Karpas-422 (cell line): Measurements from ENCODE around the gene MIB2. TPM values are rescaled to one million over a fixed set of nuclear protein-coding genes. Genes with fewer than 3 reads are reported as not detected.
"Not testable (repeated sequence)": the region's sequence is repeated elsewhere in the genome, so short reads cannot be mapped to it uniquely, and the experiment has no call there.

Experiments
- DNase-seq: peaks from one replicate; pipeline ENCODE4 v3.0.0-alpha.2; 2015
- H2AFZ ChIP-seq: fragments of 200-600 bp; sonication (generic); 2 replicates; pipeline ENCODE4 v1.6.1; 2014; ENCODE audit warnings: antibody characterized with exemption, low read length, mixed read lengths
- H3K27ac ChIP-seq: fragments of 200-600 bp; sonication (generic); 2 replicates; pipeline ENCODE4 v1.5.1; 2014; ENCODE audit warnings: mild to moderate bottlenecking, low read length, moderate library complexity
- H3K27me3 ChIP-seq: fragments of 200-600 bp; sonication (generic); 2 replicates; pipeline ENCODE4 v1.6.1; 2014; ENCODE audit warnings: low read length, mixed read lengths
- H3K36me3 ChIP-seq: fragments of 200-600 bp; sonication (generic); 2 replicates; pipeline ENCODE4 v1.6.1; 2014; ENCODE audit warnings: low read length, mixed read lengths; ENCODE audit not compliant: insufficient read depth
- H3K4me1 ChIP-seq: fragments of 200-600 bp; sonication (generic); 2 replicates; pipeline ENCODE4 v1.6.1; 2014; ENCODE audit warnings: mild to moderate bottlenecking, low read length, mixed read lengths
- H3K4me2 ChIP-seq: fragments of 200-600 bp; sonication (generic); 2 replicates; pipeline ENCODE4 v1.6.1; 2014; ENCODE audit warnings: low read length, low read depth, mild to moderate bottlenecking; ENCODE audit not compliant: poor library complexity, severe bottlenecking
- H3K4me3 ChIP-seq: fragments of 200-600 bp; sonication (generic); 2 replicates; pipeline ENCODE4 v1.5.1; 2014; ENCODE audit warnings: mild to moderate bottlenecking, antibody characterized with exemption, low read length, mixed read lengths
- H3K79me2 ChIP-seq: fragments of 200-600 bp; sonication (generic); 2 replicates; pipeline ENCODE4 v1.6.1; 2014; ENCODE audit warnings: mild to moderate bottlenecking, low read length, mixed read lengths
- H3K9ac ChIP-seq: fragments of 200-600 bp; sonication (generic); 2 replicates; pipeline ENCODE4 v1.6.0; 2014; ENCODE audit warnings: low read length
- H3K9me2 ChIP-seq: fragments of 200-600 bp; sonication (generic), shearing (Covaris generic); replicated peaks from 2 replicates; pipeline ENCODE4 v1.6.0; 2014; ENCODE audit warnings: mild to moderate bottlenecking, low read length, moderate library complexity; ENCODE audit not compliant: insufficient read depth
- H3K9me3 ChIP-seq: fragments of 300-700, 200-600 bp; sonication (generic); 2 replicates; pipeline ENCODE4 v1.6.1; 2014; ENCODE audit warnings: low read length, mixed read lengths
- H4K20me1 ChIP-seq: fragments of 200-600 bp; sonication (generic); 2 replicates; pipeline ENCODE4 v1.6.1; 2014; ENCODE audit warnings: mild to moderate bottlenecking, antibody characterized with exemption, low read length, low read depth; ENCODE audit not compliant: insufficient read depth
- total RNA-seq: library from RNA; depleted of rRNA; stranded (reverse); fragments of >200 nt; shearing (Covaris generic); gene quantifications from 2 replicates; pipeline ENCODE4 v1.2.3, GENCODE V29; 2014; ENCODE audit warnings: low replicate concordance

The MIB2 gene
- total RNA-seq, 1 experiment from 2014 or later = 24.8 TPM

- no peak overlapping the region for H2AFZ ChIP-seq
Observed at GRCh38 chr1:1578371-1578940, 36.8 kb upstream of the MIB2 start.

GRCh38 chr1:1582585-1583346 is 32.5 kb upstream of the MIB2 start:
- Histone ChIP-seq H3K79me2 (no peaks in the 10 kb centered on the region), H3K9me2 (no peaks in the 10 kb centered on the region), H3K4me1 (no peaks in the 10 kb centered on the region), H2AFZ (no peak overlapping the region), H4K20me1 (no peaks in the 10 kb centered on the region), H3K36me3 (no peaks in the 10 kb centered on the region), H3K9ac (no peak overlapping the region), H3K9me3 (no peaks in the 10 kb centered on the region), H3K4me3 (no peak overlapping the region), H3K4me2 (no peak overlapping the region), H3K27ac (no peak overlapping the region), H3K27me3 (no peaks in the 10 kb centered on the region)
- no peak for DNase-seq

More at GRCh38 chr1:1578371-1578940, 36.8 kb upstream of the MIB2 start:
- Histone ChIP-seq H3K9me3 (no peaks in the 10 kb centered on the region), H3K27me3 (no peaks in the 10 kb centered on the region), H3K4me1 (peaks cover 8% of the 10 kb centered on the region), H3K36me3 (no peaks in the 10 kb centered on the region), H3K9me2 (no peaks in the 10 kb centered on the region), H3K79me2 (peaks cover 9% of the 10 kb centered on the region), H3K4me3 (no peak overlapping the region), H4K20me1 (0 out of 2 replicates have a peak, but pooled peaks cover 3% of the 10 kb centered on the region), H3K27ac (no peak overlapping the region), H3K9ac (no peak overlapping the region), H3K4me2 (no peak overlapping the region)
- no peak for DNase-seq

DNA sequence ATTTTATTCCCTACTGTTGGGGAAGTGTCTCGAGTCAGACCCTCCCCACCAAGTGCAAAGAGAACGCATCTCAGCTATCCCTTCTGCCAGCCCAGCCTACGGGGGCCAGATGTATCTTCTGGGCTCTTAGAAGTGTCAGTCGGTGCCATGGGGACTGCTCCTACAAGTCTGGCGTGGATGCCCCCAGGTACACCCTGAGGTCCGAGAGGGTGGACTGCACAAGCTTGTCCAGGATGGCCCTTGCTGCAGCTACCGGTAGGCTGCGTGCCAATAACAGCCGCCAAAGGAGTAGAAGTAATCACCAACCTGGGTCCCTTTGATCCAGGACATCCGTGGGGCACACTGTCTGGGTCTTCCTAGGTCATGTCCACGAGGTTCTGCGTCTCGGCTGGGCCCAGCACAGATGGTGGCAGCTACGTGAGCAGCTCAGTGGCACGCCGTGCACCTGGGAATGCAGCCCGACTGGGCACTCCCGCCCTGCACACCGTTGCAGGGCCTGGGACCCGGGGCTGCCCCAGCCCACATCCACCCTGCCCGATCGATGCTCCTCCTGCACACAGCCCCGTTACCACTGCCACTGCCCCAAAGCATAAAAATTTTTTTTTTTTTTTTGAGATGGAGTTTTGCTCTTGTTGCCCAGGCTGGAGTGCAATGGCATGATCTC is 31.8 kb upstream of the MIB2 start:
- DNase-seq = no peak
- no peaks in the 10 kb centered on the region for H3K27me3 ChIP-seq
- no peaks in the 10 kb centered on the region for H4K20me1 ChIP-seq
- H3K79me2 ChIP-seq = no peaks in the 10 kb centered on the region
- H3K4me1 ChIP-seq = no peaks in the 10 kb centered on the region
- H3K9me2 ChIP-seq = no peaks in the 10 kb centered on the region
- no peak overlapping the region for H3K27ac ChIP-seq
- H3K36me3 ChIP-seq = no peaks in the 10 kb centered on the region
- no peaks in the 10 kb centered on the region for H3K9me3 ChIP-seq
- no peak overlapping the region for H3K4me3 ChIP-seq
- no peak overlapping the region for H2AFZ ChIP-seq
- no peak overlapping the region for H3K4me2 ChIP-seq
- H3K9ac ChIP-seq = no peak overlapping the region

DNA sequence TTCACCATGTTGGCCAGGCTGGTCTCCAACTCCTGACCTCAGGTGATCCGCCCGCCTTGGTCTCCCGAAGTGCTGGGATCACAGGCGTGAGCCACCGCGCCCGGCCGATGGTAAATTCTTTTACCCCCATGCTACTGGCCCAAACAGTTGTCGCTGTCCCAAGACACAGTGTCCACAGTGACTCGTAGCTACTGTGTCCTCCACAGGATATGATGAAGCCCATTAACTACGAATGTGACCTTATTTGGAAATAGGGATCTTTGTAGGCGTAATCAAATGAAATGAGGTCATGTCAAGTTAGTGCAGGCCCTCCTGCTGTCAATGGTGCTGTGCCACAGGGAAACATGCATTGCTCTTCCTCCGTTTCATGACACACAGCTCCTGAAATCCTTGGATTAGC is 23.8 kb upstream of the MIB2 start:
- Histone ChIP-seq H3K9me2 (no peaks in the 10 kb centered on the region), H3K27ac (no peak overlapping the region), H3K36me3 (no peaks in the 10 kb centered on the region), H3K4me1 (no peaks in the 10 kb centered on the region), H4K20me1 (no peaks in the 10 kb centered on the region), H3K27me3 (no peaks in the 10 kb centered on the region), H3K9ac (no peak overlapping the region), H3K9me3 (no peaks in the 10 kb centered on the region), H3K79me2 (no peaks in the 10 kb centered on the region), H3K4me2 (no peak overlapping the region), H3K4me3 (no peak overlapping the region), H2AFZ (no peak overlapping the region)
- no peak for DNase-seq

DNA sequence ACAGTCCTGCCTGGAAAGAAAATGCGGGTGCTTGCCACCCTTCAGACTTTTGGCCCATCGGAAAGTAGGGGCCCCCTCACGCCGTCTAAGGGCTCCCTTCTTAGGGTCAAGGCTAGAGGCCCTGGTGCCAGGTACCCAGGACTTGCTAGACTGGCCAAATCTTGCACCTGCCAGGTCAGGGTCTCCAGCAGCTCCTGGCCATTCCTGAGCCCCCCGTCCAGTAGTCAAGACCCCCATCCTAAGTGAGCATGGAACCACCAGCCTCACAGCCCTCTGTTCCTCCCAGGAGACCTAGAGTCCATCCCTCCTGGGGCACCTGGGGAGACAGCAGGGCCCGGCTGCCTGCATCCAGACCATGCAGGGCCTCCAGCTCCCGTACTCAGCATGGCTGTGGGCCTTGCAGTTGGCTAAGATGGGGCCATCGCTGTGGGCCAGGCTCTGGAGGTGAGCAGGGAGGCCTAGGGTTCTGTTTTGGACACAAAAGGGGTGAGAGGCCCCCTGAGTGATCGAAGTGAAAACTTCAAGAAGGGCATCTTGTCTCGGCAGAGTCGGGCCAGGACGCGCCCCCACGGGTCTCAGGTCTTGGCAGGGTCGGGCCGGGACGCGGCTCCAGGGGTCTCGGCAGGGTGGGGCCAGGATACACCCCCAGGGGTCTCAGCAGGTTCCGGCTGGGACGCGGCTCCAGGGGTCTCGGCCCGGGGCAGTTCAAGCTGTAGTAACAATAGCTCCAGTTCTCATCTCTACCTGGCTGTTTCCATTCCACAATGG is 21.3 kb upstream of the MIB2 start:
- Histone ChIP-seq H3K4me1 (peaks cover 9% of the 10 kb centered on the region), H3K4me3 (no peak overlapping the region), H4K20me1 (no peaks in the 10 kb centered on the region), H3K9ac (no peak overlapping the region), H3K79me2 (no peaks in the 10 kb centered on the region), H3K9me3 (no peaks in the 10 kb centered on the region), H3K4me2 (no peak overlapping the region), H3K27me3 (no peaks in the 10 kb centered on the region), H3K27ac (no peak overlapping the region), H3K36me3 (no peaks in the 10 kb centered on the region), H3K9me2 (no peaks in the 10 kb centered on the region), H2AFZ (no peak overlapping the region)
- no peak for DNase-seq

- no peak overlapping the region for H3K4me2 ChIP-seq
- no peaks in the 10 kb centered on the region for H4K20me1 ChIP-seq
- no peaks in the 10 kb centered on the region for H3K36me3 ChIP-seq
- H3K9me2 ChIP-seq = no peaks in the 10 kb centered on the region
- H3K27me3 ChIP-seq = no peaks in the 10 kb centered on the region
- no peaks in the 10 kb centered on the region for H3K9me3 ChIP-seq
- no peak overlapping the region for H3K4me3 ChIP-seq
- no peaks in the 10 kb centered on the region for H3K79me2 ChIP-seq
- H2AFZ ChIP-seq = no peak overlapping the region
- no peak overlapping the region for H3K9ac ChIP-seq
- no peak for DNase-seq
- no peak overlapping the region for H3K27ac ChIP-seq
- peaks cover 9% of the 10 kb centered on the region for H3K4me1 ChIP-seq
Observed at GRCh38 chr1:1594602-1595260, 20.6 kb upstream of the MIB2 start.

DNA sequence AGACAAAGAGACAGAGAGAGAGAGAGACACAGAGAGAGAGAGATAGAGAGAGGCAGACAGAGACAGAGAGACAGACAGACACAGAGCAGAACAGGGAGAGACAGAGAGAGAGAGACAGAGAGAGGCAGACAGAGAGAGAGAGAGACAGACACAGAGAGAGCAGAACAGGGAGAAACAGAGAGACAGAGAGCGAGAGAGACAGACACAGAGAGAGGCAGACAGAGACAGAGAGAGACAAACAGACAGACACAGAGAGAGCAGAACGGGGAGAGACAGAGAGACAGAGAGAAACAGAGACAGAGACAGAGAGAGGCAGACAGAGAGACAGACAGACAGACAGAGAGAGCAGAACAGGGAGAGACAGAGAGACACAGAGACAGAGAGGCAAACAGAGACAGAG is 20.0 kb upstream of the MIB2 start:
- not testable (repeated sequence) for H2AFZ ChIP-seq, H3K9me3 ChIP-seq, H3K4me2 ChIP-seq, DNase-seq, H3K27me3 ChIP-seq, H3K79me2 ChIP-seq, H3K4me3 ChIP-seq, H3K27ac ChIP-seq, H4K20me1 ChIP-seq, H3K4me1 ChIP-seq, H3K36me3 ChIP-seq, H3K9ac ChIP-seq, H3K9me2 ChIP-seq
